PC-3 (cell line): Measurements from ENCODE around the gene INPP5D. TPM values are rescaled to one million over a fixed set of nuclear protein-coding genes. Genes with fewer than 3 reads are reported as not detected.
A peak's percentile ranks its signal among the peaks of the same experiment; 100 is the strongest.

Experiments
- ATAC-seq: fragments of 200-7000 bp; cut with Tn5 transposase; 2 replicates; pipeline ENCODE4 v1.9.1; 2020; ENCODE audit warnings: mild to moderate bottlenecking, moderate library complexity
- BruUV-seq: library from RNA; stranded (reverse); fragments of 400-500 nt; replicated peaks from 2 replicates; lab custom pipeline; 2021; lab: Mats Ljungman, UMichigan
- CTCF ChIA-PET: fragments of 300-600 bp; sonication (Branson Sonifier 250); formaldehyde crosslinking; loops from one replicate; lab custom pipeline; 2022; ENCODE audit warnings: antibody characterized with exemption; lab: Charles Lee
- POLR2A ChIA-PET: fragments of 300-600 bp; sonication (Branson Sonifier 250); formaldehyde crosslinking; loops from one replicate; lab custom pipeline; 2022; ENCODE audit warnings: antibody characterized with exemption; ENCODE audit not compliant: unreplicated experiment; lab: Charles Lee
- DNase-seq: peaks from one replicate; pipeline ENCODE4 v3.0.0-alpha.2; 2015
- H2AFZ ChIP-seq: fragments of 300-600 bp; sonication (generic); 2 replicates; pipeline ENCODE4 v1.6.0; 2016; ENCODE audit warnings: antibody characterized with exemption, low read length
- H3F3A ChIP-seq: fragments of 300-600 bp; sonication (generic); one replicate; pipeline ENCODE4 v1.6.0; 2017; ENCODE audit warnings: antibody characterized with exemption, low read length, control low read depth, mild to moderate bottlenecking; ENCODE audit not compliant: unreplicated experiment
- H3K27ac ChIP-seq: fragments of 300-600 bp; sonication (generic); 2 replicates; pipeline ENCODE4 v1.5.1; 2016; ENCODE audit warnings: mild to moderate bottlenecking, low read length
- H3K27me3 ChIP-seq: fragments of 300-600 bp; sonication (generic); 2 replicates; pipeline ENCODE4 v1.6.1; 2016; ENCODE audit warnings: low read length, mixed read lengths
- H3K36me3 ChIP-seq: fragments of 300-600 bp; sonication (generic); 2 replicates; pipeline ENCODE4 v1.6.1; 2016; ENCODE audit warnings: low read depth, mixed run types, low read length, mixed read lengths
- H3K4me1 ChIP-seq: fragments of 300-600 bp; sonication (generic); 2 replicates; pipeline ENCODE4 v1.5.1; 2016; ENCODE audit warnings: low read length; ENCODE audit not compliant: insufficient read depth
- H3K4me2 ChIP-seq: fragments of 300-600 bp; sonication (generic); 2 replicates; pipeline ENCODE4 v1.6.0; 2016; ENCODE audit warnings: low read length
- H3K4me3 ChIP-seq: fragments of 300-600 bp; sonication (generic); 2 replicates; pipeline ENCODE4 v1.5.1; 2016; ENCODE audit warnings: mild to moderate bottlenecking, low read length, mixed read lengths
- H3K79me2 ChIP-seq: fragments of 300-600 bp; sonication (generic); 2 replicates; pipeline ENCODE4 v1.6.1; 2017; ENCODE audit warnings: low read length, mixed read lengths
- H3K9ac ChIP-seq: fragments of 300-600 bp; sonication (generic); 2 replicates; pipeline ENCODE4 v1.6.0; 2016; ENCODE audit warnings: mild to moderate bottlenecking, low read length
- H3K9me2 ChIP-seq: fragments of 300-600 bp; sonication (generic); replicated peaks from 2 replicates; pipeline ENCODE4 v1.6.1; 2016; ENCODE audit warnings: mixed run types, low read length, mixed read lengths
- H3K9me3 ChIP-seq: fragments of 300-600 bp; sonication (generic); 2 replicates; pipeline ENCODE4 v1.6.1; 2016; ENCODE audit warnings: low read length, mixed read lengths
- H4K20me1 ChIP-seq: fragments of 300-600 bp; sonication (generic); 2 replicates; pipeline ENCODE4 v1.6.1; 2016; ENCODE audit warnings: low read length, mixed read lengths
- CTCF ChIP-seq: fragments of 300-600 bp; sonication (generic); conservative IDR thresholded peaks from 2 replicates; pipeline ENCODE4 v1.5.1; 2017; ENCODE audit warnings: antibody characterized with exemption, low read depth, mild to moderate bottlenecking, low read length
- EZH2 ChIP-seq: fragments of 300-600 bp; sonication (generic); IDR thresholded peaks from one replicate; pipeline ENCODE4 v1.6.1; 2017; ENCODE audit warnings: antibody characterized with exemption, mild to moderate bottlenecking, low read length; ENCODE audit not compliant: unreplicated experiment
- EZH2phosphoT487 ChIP-seq: fragments of 300-600 bp; sonication (generic); IDR thresholded peaks from 2 replicates; pipeline ENCODE4 v1.6.1; 2018; ENCODE audit warnings: mild to moderate bottlenecking, antibody characterized with exemption, low read length, borderline replicate concordance
- intact Hi-C: fragments of 100-400 bp; cut with micrococcal nuclease; formaldehyde crosslinking; loops from 2 replicates; pipeline ENCODE4 v1.9.0; 2023
- total RNA-seq: library from RNA; depleted of rRNA; stranded (reverse); fragments of >200 nt; gene quantifications from 2 replicates; pipeline ENCODE4 v1.2.3, GENCODE V29; 2014

The INPP5D gene
- total RNA-seq, 1 experiment from 2014 or later, result 0.26 TPM

- Histone ChIP-seq H3K4me3 (no peak overlapping the region), H3K27me3 (no peaks in the 10 kb centered on the region), H3K36me3 (no peaks in the 10 kb centered on the region), H4K20me1 (no peaks in the 10 kb centered on the region), H3K9me3 (no peaks in the 10 kb centered on the region), H3K9me2 (no peaks in the 10 kb centered on the region), H3K9ac (no peak overlapping the region), H2AFZ (no peak overlapping the region), H3K4me1 (peaks cover 4% of the 10 kb centered on the region), H3K4me2 (no peak overlapping the region), H3K27ac (no peak overlapping the region), H3K79me2 (no peaks in the 10 kb centered on the region), H3F3A (no peaks in the 10 kb centered on the region)
- ATAC-seq (peak; percentile 35; the same call in 1 of the 2 replicates), DNase-seq (peak; percentile 8)
- POLR2A ChIA-PET, result no interaction called here
- CTCF ChIA-PET, result no interaction called here
- no peak for TF ChIP-seq EZH2phosphoT487
- no peak for TF ChIP-seq EZH2
- 0 out of 2 replicates have a peak, but pooled peaks have one; percentile 11 for TF ChIP-seq CTCF
- BruUV-seq, result no TSS peak
- intact Hi-C loops, result no loop called here
These were observed 1.7 kb downstream of the INPP5D start for GRCh38 chr2:233061591-233062450.

GRCh38 chr2:233062451-233062850 lies 2.3 kb downstream of the INPP5D start:
- Histone ChIP-seq H3K9ac (no peak overlapping the region), H4K20me1 (no peaks in the 10 kb centered on the region), H3K36me3 (no peaks in the 10 kb centered on the region), H3K79me2 (no peaks in the 10 kb centered on the region), H2AFZ (no peak overlapping the region), H3K4me2 (no peak overlapping the region), H3F3A (no peaks in the 10 kb centered on the region), H3K9me3 (no peaks in the 10 kb centered on the region), H3K4me1 (peaks cover 9% of the 10 kb centered on the region), H3K27me3 (no peaks in the 10 kb centered on the region), H3K9me2 (no peaks in the 10 kb centered on the region), H3K4me3 (no peak overlapping the region), H3K27ac (no peak overlapping the region)
- TF ChIP-seq CTCF, result no peak
- TF ChIP-seq EZH2, result no peak
- TF ChIP-seq EZH2phosphoT487, result no peak
- ATAC-seq (no peak), DNase-seq (no peak)
- intact Hi-C loops, result no loop called here
- no TSS peak for BruUV-seq
- ChIA-PET POLR2A (no interaction called here), CTCF (interaction anchor here (0.7 kb wide), 1 partner anchor 9 kb away, joined by 5 read pairs; no protein-coding TSS in a partner anchor)

GRCh38 chr2:233062946-233063268 lies 2.8 kb downstream of the INPP5D start:
- POLR2A ChIA-PET, result no interaction called here
- H3K9me2 ChIP-seq, result no peaks in the 10 kb centered on the region
- H3K36me3 ChIP-seq, result no peaks in the 10 kb centered on the region
- H3K9me3 ChIP-seq, result no peaks in the 10 kb centered on the region
- H3K79me2 ChIP-seq, result no peaks in the 10 kb centered on the region
- ATAC-seq, result no peak
- no peak for DNase-seq
- no TSS peak for BruUV-seq
- CTCF ChIA-PET, result interaction anchor here (0.7 kb wide), 1 partner anchor 9 kb away, joined by 5 read pairs; no protein-coding TSS in a partner anchor
- H3K4me1 ChIP-seq, result peaks cover 13% of the 10 kb centered on the region
- no peak overlapping the region for H2AFZ ChIP-seq
- intact Hi-C loops, result no loop called here
- H3F3A ChIP-seq, result no peaks in the 10 kb centered on the region
- TF ChIP-seq EZH2phosphoT487, result no peak
- TF ChIP-seq EZH2, result no peak
- no peak for TF ChIP-seq CTCF
- H3K9ac ChIP-seq, result no peak overlapping the region
- no peak overlapping the region for H3K27ac ChIP-seq
- H3K27me3 ChIP-seq, result no peaks in the 10 kb centered on the region
- H3K4me2 ChIP-seq, result no peak overlapping the region
- H3K4me3 ChIP-seq, result no peak overlapping the region
- no peaks in the 10 kb centered on the region for H4K20me1 ChIP-seq
